ENCODE results near the gene NCK2.

DNA sequence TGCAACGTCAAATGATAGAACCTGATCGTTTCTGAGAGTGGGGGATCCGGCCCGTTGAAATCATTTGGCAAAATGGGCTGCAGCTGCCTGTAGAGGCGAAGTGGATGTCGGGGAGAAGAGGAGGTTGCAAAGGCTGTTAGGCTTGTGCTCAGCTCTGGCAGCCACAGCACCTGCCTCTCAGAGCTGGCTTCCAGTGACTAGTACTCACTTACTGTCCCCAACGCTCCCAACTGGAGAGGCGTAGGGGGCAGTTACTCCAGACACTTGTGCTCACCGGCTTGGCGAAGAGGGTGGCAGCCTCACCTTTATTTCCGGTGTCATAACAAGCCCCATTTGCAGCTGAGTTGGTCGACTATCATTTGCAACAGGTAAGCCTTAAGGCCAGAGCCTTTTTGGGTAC, 37.9 kb downstream of the NCK2 start:
- TF ChIP-seq POLR2AphosphoS5 (IDR thresholded peaks at IDR 0.05; ENCODE audit: insufficient read depth in 1 of 2, low read depth in 1 of 2) (no peak), POLR2A (IDR thresholded peaks at IDR 0.05) (no peak)

Measured in vagina (tissue), 2 donors.